SH-SY5Y (cell line): ENCODE data around the gene PTCD3.

Source experiments
- GATA2 ChIP-seq: IDR thresholded peaks from 2 replicates; pipeline ENCODE4 v1.6.1; 2011; ENCODE audit warnings: mild to moderate bottlenecking, low read depth, low read length
- GATA3 ChIP-seq: IDR thresholded peaks from 2 replicates; pipeline ENCODE4 v1.6.1; 2011; ENCODE audit warnings: low read depth, mild to moderate bottlenecking, low read length, moderate library complexity

GRCh38 chr2:86069091-86069685 is 36.8 kb upstream of the PTCD3 start:
- no peak for TF ChIP-seq GATA2
- TF ChIP-seq GATA3: no peak
